ENCODE results near the gene ZBTB46.
A peak's percentile ranks its signal among the peaks of the same experiment; 100 is the strongest.

Gene ZBTB46

DNA sequence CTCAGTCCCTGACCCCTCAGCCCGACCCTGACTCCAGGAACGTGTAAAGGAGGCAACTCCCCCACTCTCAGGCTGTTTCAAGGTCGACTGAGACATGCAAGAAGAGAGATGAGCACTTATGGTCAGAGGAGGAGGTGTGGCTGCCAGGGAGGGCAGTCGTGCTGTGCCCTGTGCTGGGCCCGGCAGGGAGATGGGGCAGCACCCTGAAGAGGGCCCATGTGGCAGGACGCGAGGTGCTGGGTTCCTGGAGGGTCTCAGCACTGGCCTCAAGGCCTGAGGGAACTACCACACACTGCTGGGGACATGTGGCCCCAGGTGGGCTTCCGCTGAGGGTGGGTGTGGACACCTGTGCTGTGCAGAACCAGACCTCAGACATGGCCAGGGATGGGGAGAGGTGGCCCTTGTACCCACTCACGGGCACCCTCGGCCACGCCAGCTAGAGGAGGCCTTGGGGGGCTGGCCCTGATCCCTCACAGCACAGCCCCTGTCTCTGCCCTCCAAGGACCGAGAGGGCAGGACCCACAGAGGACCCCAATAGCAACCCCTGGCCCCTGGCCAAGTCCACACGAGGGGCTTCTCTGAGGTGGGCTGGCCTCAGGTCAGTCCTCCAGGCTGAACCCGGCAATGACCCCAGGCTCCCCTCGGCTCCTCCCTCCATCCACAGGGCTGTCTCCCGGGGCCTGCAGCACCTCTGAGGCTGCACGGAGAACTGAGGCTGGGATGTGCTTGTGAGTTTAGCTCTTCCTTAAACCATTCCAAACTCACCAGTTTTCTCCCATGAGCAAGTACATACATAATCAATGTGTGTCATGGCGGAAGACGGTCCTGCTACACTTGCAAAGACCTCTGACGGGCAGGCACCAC, 82.8 kb downstream of the ZBTB46 start:
- DNase-seq, result no peak

DNA sequence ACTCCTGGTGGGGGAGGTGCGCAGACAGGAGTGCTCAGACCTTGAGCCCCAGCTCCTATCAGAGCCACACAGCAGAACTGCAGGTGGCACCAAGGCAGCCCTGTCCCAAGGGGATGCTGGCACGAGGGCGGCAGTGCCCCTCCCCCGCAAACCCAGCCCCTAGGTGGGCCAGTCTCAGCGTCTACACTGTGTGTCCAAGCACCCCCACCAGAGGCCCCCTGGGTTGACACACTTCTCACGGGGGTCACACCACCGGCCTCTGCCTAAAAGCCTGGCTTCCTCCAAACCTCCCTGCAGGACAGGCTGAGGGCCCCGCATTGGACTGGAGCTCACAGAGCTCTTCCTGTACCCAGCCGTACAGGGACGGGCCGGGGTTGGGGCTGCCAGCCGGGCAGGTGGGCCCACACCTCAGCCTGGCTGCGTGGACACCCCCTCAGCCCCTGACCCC, 83.4 kb downstream of the ZBTB46 start:
- no peak for DNase-seq

DNA sequence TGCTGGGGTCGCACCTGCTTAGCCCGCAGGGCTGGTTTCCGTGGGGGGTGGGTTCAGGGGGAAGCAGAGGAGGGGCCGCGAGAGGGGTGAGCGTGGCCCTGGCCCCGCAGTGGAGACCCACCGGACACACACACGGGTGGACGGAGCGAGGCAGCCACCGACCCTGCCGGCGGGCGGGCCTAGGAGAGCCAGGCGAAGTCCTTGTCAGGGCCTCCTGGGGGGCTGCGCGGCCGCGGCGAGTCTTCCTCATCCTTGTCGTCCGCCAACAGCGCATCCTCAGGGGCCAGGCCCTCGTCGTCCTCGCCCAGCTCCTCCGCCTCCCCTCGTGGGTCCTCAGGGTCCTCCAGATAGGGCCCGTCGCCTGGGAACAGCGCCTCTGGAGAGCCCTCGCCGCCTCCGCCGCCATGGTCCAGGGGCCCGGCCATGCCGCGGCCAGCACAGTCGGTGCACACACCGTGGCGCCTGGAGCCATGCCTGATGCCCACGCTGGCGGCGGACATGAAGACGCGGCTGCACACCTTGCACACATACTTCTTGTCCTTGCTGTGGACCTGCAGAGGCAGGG, 84.2 kb downstream of the ZBTB46 start:
- no peak for DNase-seq

DNA sequence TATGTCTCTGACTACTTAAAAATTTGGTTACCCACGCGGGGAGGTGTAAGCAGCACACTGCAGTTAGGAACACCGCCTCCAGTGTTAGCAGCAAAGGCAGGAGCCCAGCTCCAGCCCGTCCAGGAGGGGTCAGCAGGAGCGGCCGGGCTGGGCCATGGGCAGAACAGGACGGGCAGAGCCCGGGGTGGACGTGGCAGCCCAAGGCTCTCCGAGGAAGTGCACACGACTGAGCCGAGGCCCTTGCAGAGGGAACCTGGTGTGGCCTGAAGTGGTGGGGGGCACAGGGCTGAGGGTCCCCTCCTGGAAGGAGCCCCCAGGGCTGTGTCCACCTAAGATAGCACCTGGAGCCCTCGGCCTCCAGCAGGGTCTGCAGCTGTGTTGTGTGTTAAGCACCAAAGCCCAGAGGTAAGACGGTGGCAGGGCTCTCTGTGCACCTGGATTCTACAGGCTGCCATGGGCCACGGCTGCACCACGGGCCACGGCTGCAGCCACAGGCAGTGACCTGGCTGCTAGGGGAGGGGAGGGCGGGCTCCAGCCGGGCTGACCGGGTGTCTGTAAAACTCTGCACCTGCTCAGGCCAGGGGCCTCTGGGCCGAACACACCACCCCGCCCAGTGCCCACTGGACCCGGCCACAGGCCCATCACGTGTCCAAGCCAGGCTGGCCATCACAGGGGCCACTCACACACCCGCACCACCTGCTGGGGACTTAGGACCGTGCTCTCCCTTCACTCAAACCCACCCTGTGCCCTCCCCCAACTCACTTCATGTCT, 84.9 kb downstream of the ZBTB46 start:
- DNase-seq, result no peak

DNA sequence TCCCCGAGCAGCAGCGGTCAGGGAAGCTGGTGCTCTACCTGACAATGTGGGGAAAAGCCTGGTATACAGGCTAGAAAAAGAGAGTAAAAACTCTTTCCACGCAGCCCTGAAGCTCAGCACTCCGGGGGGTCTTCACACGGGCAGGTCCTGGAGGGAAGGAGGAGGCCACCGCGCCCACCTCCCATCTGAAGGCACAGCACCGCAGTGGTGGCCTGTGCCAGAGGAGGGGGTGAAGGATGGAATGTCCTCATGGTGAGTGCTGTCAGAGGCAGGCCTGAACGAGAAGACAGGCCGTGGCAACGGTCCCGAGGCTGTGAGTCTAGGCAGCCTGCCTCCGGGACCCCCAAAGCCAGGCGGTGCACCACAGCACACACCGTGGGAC, 85.6 kb downstream of the ZBTB46 start:
- no peak for DNase-seq

DNA sequence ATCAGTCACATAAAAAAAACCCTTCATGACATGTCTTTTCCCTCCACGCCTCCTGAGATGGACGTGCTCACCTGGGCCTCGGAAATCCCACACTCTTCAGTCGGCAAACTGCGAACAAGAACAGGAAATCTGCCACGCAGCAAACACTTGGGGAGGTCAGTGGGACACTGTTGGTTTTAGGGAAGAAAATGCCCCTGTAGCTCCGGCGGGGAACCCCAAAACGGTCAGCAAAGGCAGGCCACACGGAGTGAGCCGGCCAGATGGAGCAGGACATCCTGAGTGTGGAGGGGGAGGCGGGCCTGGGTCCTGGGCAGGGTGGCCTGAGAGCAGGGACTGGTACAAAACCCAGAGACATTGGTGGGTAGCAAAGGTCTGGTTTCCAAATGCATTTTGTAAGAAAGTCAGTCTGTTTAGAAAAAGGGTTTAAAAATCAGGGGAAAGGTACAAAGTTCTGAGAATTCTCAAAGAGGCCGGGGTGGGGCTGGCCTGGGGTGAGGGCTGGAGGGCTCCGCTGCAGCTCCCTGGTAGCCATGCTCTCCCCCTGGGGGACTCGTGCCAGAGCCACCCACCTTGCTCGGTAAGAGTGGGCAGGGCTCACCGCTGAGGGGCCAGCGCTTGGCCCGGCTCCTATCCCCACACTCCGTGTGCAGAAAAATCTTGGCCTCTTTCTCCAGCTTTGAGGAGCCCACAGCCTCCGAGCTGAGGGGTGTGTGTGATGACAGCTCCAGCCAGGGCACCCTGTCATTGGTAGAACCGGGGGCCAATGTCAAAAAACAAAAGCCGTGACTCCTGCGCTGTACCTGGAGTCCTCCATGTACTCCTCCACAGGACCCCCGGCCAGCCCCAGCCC, 86.3 kb downstream of the ZBTB46 start:
- DNase-seq, result no peak

DNA sequence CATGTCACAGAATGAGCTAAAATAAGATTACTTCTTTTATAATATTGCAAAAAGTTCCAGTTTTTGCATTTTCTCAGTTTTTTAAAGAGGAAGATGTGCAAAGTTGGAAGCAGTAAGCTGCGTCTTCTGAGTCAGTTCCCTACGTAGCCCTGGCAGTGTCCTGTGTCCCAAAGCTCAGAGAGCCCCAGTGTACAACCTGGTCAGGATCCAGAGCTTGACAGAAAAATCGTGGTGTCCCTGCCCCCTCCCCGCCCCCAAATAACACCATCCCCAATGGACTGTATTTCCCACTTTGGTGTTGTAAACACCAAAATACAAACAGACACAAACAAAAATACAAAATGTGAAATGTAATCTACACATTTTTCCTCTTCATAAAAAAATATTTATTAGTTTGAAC, 86.9 kb downstream of the ZBTB46 start:
- DNase-seq, result no peak

DNA sequence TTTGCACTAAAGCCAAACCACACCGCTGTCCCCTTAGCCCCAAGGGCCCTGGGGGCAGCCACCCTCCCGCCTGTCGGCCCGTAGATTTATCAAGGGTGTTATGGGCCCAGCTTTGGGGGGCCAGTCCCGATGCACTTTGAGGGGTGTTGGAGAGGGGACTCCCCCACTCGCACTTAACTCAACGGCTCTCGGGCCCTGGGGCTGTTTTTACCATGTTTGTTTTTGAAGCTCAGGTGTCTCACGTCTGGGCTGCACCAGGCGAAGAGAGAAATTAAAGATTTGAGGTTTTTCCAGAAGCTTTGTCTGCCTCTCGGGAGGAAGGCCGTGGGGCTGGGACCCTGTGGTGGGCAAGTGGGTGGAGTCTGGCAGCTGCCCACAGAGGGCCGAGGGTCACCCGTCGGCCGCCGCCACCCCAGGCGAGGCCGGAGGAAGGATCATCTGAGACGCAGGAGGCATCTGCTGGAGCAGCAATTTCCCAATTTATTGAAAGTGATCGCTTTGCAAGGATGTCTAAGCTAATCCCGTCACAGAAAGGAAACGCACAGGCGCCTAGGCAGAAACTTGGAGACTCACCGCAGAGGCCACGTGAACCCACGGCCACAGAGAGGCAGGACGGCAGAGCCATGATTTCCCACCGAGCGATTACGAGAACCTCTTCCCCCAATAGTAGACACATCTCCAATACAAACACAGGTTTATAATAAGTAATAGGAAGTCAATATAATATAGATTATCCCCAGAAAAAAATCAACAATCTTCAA, 87.7 kb downstream of the ZBTB46 start:
- no peak for DNase-seq

DNA sequence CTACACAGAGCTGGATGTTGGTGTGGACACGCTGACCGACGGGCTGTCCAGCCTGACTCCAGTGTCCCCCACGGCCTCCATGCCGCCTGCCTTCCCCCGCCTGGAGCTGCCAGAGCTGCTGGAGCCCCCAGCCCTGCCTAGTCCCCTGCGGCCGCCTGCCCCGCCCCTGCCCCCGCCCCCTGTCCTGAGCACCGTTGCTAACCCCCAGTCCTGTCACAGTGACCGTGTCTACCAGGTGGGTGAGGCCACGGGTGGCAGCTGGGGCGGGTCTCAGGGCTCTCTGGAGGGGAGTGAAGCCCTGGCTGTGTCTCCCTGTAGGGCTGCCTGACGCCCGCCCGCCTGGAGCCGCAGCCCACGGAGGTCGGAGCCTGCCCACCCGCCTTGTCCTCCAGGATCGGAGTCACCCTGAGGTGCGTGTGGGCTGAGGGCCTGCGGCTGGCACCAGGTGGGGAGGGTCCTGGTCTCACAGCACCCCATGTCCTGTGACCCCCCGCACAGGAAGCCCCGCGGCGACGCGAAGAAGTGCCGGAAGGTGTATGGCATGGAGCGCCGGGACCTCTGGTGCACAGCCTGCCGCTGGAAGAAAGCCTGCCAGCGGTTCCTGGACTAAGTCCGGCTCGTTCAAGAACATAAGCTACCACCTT, 88.6 kb downstream of the ZBTB46 start:
- DNase-seq, result no peak

DNA sequence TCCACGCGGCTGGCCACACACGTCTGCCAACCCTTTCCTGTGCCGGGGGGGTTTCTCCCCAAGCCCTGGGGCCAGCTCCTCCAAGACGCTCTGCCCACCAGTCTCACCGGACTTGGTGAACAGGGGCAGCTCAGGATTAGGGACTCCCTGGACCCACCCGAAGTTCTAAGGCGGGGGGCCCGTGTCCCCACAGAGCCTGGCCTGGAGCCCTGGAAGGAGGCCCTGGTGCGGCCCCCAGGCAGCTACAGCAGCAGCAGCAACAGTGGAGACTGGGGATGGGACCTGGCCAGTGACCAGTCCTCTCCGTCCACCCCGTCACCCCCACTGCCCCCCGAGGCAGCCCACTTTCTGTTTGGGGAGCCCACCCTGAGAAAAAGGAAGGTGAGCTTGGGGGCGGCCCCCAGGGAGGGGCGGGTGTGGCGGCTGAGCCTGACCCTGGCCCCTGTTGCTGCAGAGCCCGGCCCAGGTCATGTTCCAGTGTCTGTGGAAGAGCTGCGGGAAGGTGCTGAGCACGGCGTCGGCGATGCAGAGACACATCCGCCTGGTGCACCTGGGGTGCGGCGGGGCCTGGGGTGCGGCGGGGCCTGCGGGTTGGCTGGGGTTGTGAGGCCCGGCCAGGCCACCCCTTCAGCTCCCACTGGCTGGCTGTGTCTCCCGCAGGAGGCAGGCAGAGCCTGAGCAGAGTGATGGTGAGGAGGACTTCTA, 89.2 kb downstream of the ZBTB46 start:
- DNase-seq, result no peak

DNA sequence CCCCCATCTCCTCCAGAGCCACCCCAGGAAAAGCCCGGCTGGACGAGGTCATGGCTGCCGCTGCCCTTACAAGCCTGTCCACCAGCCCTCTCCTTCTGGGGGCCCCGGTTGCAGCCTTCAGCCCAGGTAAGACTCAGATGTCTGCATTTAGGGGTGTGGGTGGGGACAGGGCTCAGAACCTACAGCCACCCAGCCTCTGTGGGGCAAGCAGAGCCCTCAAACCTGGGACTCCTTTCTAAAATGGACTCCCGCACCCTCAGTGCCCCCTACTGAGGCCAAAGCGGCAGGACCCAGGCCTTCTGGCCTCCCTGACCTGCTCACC, 89.7 kb downstream of the ZBTB46 start:
- DNase-seq, result no peak

DNA sequence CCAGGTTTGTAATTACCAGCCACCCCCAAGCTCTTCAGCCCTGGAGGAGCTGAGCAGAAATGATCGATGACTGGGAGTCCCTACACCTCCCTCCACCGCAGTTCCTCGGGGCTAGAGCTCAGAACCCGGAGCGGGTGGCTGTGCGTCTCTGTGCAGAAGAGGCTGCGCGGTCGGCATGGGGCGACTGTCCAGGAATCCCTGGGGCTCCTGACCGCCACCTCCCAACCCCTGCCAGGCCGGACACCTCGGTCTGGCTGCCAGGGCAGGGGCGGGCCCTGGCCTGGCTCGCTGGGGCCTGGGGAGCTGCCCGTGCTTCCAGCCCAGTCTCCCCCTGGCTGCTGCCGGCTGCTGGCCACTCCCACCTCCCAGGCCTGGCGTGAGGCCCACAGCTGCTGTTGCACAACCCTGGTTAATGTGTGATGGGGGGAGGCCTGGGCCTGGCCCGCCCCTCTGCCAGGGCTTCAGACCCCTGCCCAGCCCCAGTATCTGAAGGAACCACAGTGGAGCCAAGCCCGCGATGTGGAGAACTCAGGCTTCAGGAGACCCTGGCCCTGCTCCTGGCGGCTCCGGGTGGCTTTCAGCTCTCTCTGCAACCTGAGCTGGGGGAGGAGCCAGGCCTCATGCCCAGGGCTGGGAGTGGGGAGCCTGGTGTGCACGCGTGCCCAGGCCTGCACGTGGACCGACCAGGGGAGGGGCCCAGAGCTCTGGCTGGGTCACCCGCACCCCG, 90.3 kb downstream of the ZBTB46 start:
- peak in 54 of 58 donors; percentile 35 to 89 (median 72) for DNase-seq

DNA sequence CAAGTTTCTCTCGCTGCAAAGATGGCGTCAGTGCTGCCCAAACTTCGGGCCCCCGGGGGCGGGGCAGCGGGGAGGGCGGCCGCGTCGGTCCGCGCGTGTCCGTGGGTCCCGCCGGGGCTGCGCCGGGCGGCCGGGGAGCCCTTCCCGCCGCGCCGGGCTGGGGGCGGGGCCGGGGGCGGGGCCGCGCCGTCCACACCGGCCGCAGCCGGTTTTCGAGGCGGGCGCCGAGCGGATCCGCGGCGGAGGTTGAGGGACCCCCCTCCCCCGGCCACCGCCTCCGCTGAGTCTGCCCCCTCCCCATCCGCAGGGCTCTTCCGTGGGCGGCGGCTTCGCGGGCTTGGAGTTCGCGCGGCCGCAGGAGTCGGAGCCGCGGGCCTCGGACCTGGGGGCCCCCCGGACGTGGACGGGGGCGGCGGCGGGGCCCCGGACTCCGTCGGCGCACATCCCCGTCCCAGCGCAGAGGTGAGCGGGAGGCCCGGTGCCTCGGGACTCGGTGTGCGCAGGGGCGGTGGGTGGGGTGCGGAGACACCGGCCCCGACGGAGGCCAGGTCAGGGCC, 90.9 kb downstream of the ZBTB46 start:
- DNase-seq, result peak in 6 of 58 donors; percentile 15 to 61 (median 26)

DNA sequence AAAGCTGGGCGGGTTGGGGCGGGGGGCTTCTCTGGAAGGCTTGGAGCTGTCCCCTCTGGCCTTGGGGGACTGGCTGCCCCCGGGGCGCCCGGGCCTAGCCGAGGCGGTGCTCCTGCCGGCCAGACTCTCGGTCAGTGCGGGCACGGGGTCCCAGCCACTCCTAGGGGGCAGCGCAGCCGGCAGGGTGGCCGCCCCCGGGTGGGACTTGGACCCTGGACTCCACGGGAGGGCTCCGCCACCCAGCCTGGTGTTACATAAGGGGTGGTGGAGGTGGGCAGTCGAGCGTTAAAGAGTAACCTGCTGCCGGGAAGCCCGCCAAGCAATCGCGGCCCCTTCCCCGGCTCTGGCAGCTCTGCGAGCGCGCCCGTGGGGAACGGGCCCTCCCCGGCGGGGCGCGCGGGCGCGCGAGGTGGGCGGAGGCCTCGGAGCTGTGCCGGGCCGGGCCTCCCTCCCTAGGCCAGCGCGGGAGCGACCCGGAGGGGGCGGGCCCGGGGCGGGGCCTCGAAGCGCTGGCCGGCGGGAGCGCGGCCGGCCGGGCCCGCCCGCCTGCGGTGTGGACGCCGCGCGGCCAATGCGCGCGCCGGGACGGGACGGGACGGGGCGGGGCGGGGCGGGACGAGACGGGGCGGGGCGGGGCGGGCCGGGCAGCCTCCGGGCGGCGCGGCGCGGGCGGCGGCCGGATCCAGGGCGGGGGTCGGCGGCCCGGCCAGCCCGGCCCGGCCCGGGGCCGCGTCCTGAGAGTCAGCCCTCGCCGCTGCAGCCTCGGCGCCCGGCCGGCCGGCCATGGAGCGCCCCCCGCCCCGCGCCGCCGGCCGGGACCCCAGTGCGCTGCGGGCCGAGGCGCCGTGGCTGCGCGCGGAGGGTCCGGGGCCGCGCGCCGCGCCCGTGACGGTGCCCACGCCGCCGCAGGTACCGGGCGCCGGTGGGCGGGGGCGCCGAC, 91.7 kb downstream of the ZBTB46 start, which contains the start of gene SLC2A4RG:
Gene SLC2A4RG (plus strand): TSS at position 647 of the 940 bp plus-strand sequence. CDS start 137 bp downstream, at position 784.
- DNase-seq, result peak in 41 of 58 donors; percentile 33 to 80 (median 66)

DNA sequence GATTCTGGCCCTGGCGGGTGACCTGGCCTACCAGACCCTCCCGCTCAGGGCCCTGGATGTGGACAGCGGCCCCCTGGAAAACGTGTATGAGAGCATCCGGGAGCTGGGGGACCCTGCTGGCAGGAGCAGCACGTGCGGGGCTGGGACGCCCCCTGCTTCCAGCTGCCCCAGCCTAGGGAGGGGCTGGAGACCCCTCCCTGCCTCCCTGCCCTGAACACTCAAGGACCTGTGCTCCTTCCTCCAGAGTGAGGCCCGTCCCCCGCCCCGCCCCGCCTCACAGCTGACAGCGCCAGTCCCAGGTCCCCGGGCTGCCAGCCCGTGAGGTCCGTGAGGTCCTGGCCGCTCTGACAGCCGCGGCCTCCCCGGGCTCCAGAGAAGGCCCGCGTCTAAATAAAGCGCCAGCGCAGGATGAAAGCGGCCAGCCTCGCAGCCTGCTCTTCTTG, 92.4 kb downstream of the ZBTB46 start:
- peak in 9 of 58 donors; percentile 28 to 45 (median 35) for DNase-seq

DNA sequence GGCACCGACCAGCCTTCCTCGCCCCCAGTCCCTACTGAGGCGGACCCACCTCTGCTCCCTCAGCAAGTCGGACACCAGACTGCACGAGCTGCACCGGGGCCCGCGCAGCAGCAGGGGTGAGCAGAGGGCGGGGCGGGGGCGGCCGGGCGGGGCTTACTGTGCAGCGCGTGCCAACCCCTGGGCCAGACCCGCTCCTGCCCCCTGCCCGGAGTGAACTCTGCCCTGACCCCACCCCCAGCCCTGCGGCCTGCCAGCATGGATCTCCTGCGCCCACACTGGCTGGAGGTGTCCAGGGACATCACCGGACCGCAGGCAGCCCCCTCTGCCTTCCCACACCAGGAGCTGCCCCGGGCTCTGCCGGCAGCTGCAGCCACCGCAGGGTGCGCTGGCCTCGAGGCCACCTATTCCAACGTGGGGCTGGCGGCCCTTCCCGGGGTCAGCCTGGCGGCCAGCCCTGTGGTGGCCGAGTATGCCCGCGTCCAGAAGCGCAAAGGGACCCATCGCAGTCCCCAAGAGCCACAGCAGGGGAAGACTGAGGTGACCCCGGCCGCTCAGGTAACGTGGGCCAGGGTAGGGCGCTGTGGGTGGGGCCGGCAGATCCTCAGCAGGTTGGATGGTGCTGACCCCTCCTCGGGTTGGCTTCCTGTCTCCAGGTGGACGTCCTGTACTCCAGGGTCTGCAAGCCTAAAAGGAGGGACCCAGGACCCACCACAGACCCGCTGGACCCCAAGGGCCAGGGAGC, 92.9 kb downstream of the ZBTB46 start:
- DNase-seq, result no peak

DNA sequence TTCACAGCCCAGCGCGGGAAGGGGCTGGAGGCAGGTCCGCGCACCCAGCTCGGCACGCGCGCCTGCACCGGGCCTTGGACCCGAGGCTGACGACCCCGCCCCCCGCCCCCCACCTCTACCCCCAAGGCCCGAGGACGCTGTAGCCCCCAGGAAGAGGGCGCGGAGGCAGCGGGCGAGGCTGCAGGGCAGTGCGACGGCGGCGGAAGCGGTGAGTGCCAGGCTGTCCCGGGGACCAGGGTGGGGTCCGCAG, 93.4 kb downstream of the ZBTB46 start:
- DNase-seq, result no peak

Data from anterior cingulate cortex (tissue), 58 donors.